ENCODE measurements around the gene STIMATE. TPM values are rescaled to one million over a fixed set of nuclear protein-coding genes. Genes with fewer than 3 reads are reported as not detected.

Gene STIMATE
- total RNA-seq, 4 donors from 2014 or later = 20.6 to 64.6 (median 27.8) TPM

GRCh38 chr3:52870471-52870870 is 26.9 kb downstream of the STIMATE start:
- ATAC-seq = no peak
- no peaks in the 10 kb centered on the region for H3K36me3 ChIP-seq
- H3K9me3 ChIP-seq = no peaks in the 10 kb centered on the region
- DNase-seq = no peak
- H3K4me3 ChIP-seq = no peak overlapping the region
- in situ Hi-C loops (cut with MboI; ENCODE audit: low sequenced_read_pairs in 4 of 4) (loop anchor here in 1 of 4 donors (25.0 kb wide), 1 partner anchor 192 kb away; no protein-coding TSS in a partner anchor), intact Hi-C loops (cut with DNase I; ENCODE audit: low total_unique reads) (no loop called here)
- no peak for TF ChIP-seq POLR2A (IDR thresholded peaks at IDR 0.05)
- TF ChIP-seq CTCF (IDR thresholded peaks at IDR 0.05 in 4 of 5, conservative IDR thresholded peaks at IDR 0.05 in 1 of 5) = no peak
- H3K4me1 ChIP-seq = peaks cover 0 to 10% of the 10 kb centered on the region in 2 donors
- no peaks in the 10 kb centered on the region for H3K27me3 ChIP-seq
- H3K27ac ChIP-seq = no peak overlapping the region

GRCh38 chr3:52866427-52866826 is 30.9 kb downstream of the STIMATE start:
- Histone ChIP-seq H3K27ac (no peak overlapping the region), H3K36me3 (no peaks in the 10 kb centered on the region), H3K4me1 (no peaks in the 10 kb centered on the region), H3K9me3 (no peaks in the 10 kb centered on the region), H3K4me3 (no peak overlapping the region), H3K27me3 (no peaks in the 10 kb centered on the region)
- in situ Hi-C loops (cut with MboI; ENCODE audit: low sequenced_read_pairs in 4 of 4) = loop anchor here in 1 of 4 donors (25.0 kb wide), 1 partner anchor 196 kb away; no protein-coding TSS in a partner anchor
- ATAC-seq = no peak
- TF ChIP-seq CTCF (IDR thresholded peaks at IDR 0.05 in 4 of 5, conservative IDR thresholded peaks at IDR 0.05 in 1 of 5) = no peak
- no peak for TF ChIP-seq POLR2A (IDR thresholded peaks at IDR 0.05)
- no peak for DNase-seq
- intact Hi-C loops (cut with DNase I; ENCODE audit: low total_unique reads) = no loop called here

GRCh38 chr3:52865994-52866393 is 31.4 kb downstream of the STIMATE start:
- H3K4me1 ChIP-seq = no peaks in the 10 kb centered on the region
- no peak overlapping the region for H3K4me3 ChIP-seq
- H3K9me3 ChIP-seq = no peaks in the 10 kb centered on the region
- intact Hi-C loops (cut with DNase I; ENCODE audit: low total_unique reads) = no loop called here
- no peaks in the 10 kb centered on the region for H3K36me3 ChIP-seq
- no peak overlapping the region for H3K27ac ChIP-seq
- ATAC-seq (no peak), DNase-seq (no peak)
- in situ Hi-C loops (cut with MboI; ENCODE audit: low sequenced_read_pairs in 4 of 4) = loop anchor here in 1 of 4 donors (25.0 kb wide), 1 partner anchor 196 kb away; no protein-coding TSS in a partner anchor
- H3K27me3 ChIP-seq = no peaks in the 10 kb centered on the region
- TF ChIP-seq CTCF (IDR thresholded peaks at IDR 0.05 in 4 of 5, conservative IDR thresholded peaks at IDR 0.05 in 1 of 5) = no peak
- TF ChIP-seq POLR2A (IDR thresholded peaks at IDR 0.05) = no peak

GRCh38 chr3:52860424-52860768 is 37.0 kb downstream of the STIMATE start:
- TF ChIP-seq POLR2A (IDR thresholded peaks at IDR 0.05) = no peak
- no peak for TF ChIP-seq CTCF (IDR thresholded peaks at IDR 0.05 in 4 of 5, conservative IDR thresholded peaks at IDR 0.05 in 1 of 5)
- Histone ChIP-seq H3K36me3 (peaks cover 0 to 2% of the 10 kb centered on the region in 2 donors), H3K27me3 (no peaks in the 10 kb centered on the region), H3K4me1 (no peaks in the 10 kb centered on the region), H3K27ac (no peak overlapping the region), H3K4me3 (no peak overlapping the region), H3K9me3 (no peaks in the 10 kb centered on the region)
- ATAC-seq (no peak), DNase-seq (no peak)
- intact Hi-C loops (cut with DNase I; ENCODE audit: low total_unique reads) (no loop called here), in situ Hi-C loops (cut with MboI; ENCODE audit: low sequenced_read_pairs in 4 of 4) (loop anchor here in 1 of 4 donors (25.0 kb wide), 1 partner anchor 202 kb away; no protein-coding TSS in a partner anchor)

Measured in gastrocnemius medialis (tissue), 4 donors.